K562 (cell line): ENCODE data around the gene NUP35. TPM values are rescaled to one million over a fixed set of nuclear protein-coding genes. Genes with fewer than 3 reads are reported as not detected.
A peak's percentile ranks its signal among the peaks of the same experiment; 100 is the strongest.
"Not testable (repeated sequence)": the region's sequence is repeated elsewhere in the genome, so short reads cannot be mapped to it uniquely, and the experiment has no call there.

ENCODE experiments used
- ATAC-seq: fragments of 200-7000 bp; cut with Tn5 transposase; 3 replicates; pipeline ENCODE4 v1.9.1; 2020; ENCODE audit warnings: moderate library complexity
- BruUV-seq: library from RNA; stranded (reverse); fragments of 400-500 nt; replicated peaks from 2 replicates; lab custom pipeline; 2021; lab: Mats Ljungman, UMichigan
- CTCF ChIA-PET: fragments of 300-600 bp; formaldehyde crosslinking; extraction: SDS; loops from one replicate; lab custom pipeline; 2021; ENCODE audit warnings: low intra/inter-chr PET ratio; lab: Yijun Ruan, JAX
- POLR2A ChIA-PET: fragments of 300-600, 350-650 bp; sonication (Branson Sonifier 250); formaldehyde crosslinking; extraction: SDS; loops from one replicate; lab custom pipeline; 2021; ENCODE audit warnings: antibody characterized with exemption, inconsistent platforms; lab: Yijun Ruan, JAX
- DNase-seq, 4 experiments: peaks; one replicate each; pipeline versions ENCODE4 v3.0.0 to v3.0.0-alpha.2; 2011 to 2018; ENCODE audit warnings: low spot score in 3 of 4, mixed read lengths in 3 of 4; ENCODE audit errors: extremely low read depth in 1 of 4
- FAIRE-seq: peaks from 2 replicates; lab custom pipeline; 2011; peaks lifted over from hg19 to GRCh38; lab: Jason Lieb, UNC
- H2AFZ ChIP-seq: 2 replicates; pipeline ENCODE4 v1.6.0; 2011; ENCODE audit warnings: low read depth, low read length, control low read depth, inconsistent platforms
- H3K27ac ChIP-seq: fragments of 200-600 bp; 3 replicates; pipeline ENCODE4 v1.8.0; 2011; ENCODE audit warnings: low read depth, mild to moderate bottlenecking, control low read depth, inconsistent platforms, low read length, moderate library complexity, mixed read lengths; ENCODE audit errors: extremely low read depth
- H3K27me3 ChIP-seq, 2 experiments: fragments of 300-600 bp in 1 of 2; 2 replicates in 1 of 2; 3 replicates in 1 of 2; pipeline versions ENCODE4 v1.6.0 to v1.8.0; 2011; ENCODE audit warnings: inconsistent platforms in 2 of 2, low read length in 2 of 2, mild to moderate bottlenecking in 1 of 2, mixed read lengths in 1 of 2, moderate library complexity in 1 of 2; ENCODE audit not compliant: control insufficient read depth in 2 of 2, insufficient read depth in 2 of 2
- H3K36me3 ChIP-seq: fragments of 300-600 bp; 3 replicates; pipeline ENCODE4 v1.8.0; 2011; ENCODE audit warnings: mild to moderate bottlenecking, low read length, inconsistent platforms; ENCODE audit not compliant: control insufficient read depth, insufficient read depth
- H3K4me1 ChIP-seq, 2 experiments: fragments of 200-600 bp in 1 of 2; replicated peaks in 1 of 2; 2 replicates in 1 of 2; 3 replicates in 1 of 2; pipeline versions ENCODE4 v1.5.1 to v1.8.0; 2011; ENCODE audit warnings: inconsistent platforms in 2 of 2, low read length in 2 of 2, mild to moderate bottlenecking in 1 of 2, mixed read lengths in 1 of 2, moderate library complexity in 1 of 2; ENCODE audit not compliant: control insufficient read depth in 2 of 2, insufficient read depth in 2 of 2
- H3K4me2 ChIP-seq: 2 replicates; pipeline ENCODE4 v1.6.1; 2011; ENCODE audit warnings: low read length, control low read depth, inconsistent platforms, mixed read lengths; ENCODE audit not compliant: insufficient read depth
- H3K4me3 ChIP-seq: fragments of 200-600 bp; sonication (generic), shearing (Covaris generic); 2 replicates; pipeline ENCODE4 v1.5.1; 2016; ENCODE audit warnings: control low read depth, inconsistent platforms
- H3K79me2 ChIP-seq: fragments of 200-600 bp; 3 replicates; pipeline ENCODE4 v1.8.0; 2011; ENCODE audit warnings: low read length, inconsistent platforms; ENCODE audit not compliant: control insufficient read depth, insufficient read depth
- H3K9ac ChIP-seq, 2 experiments: 2 replicates each; pipeline versions ENCODE4 v1.6.0 to v1.6.1; 2011; ENCODE audit warnings: low read depth in 2 of 2, low read length in 2 of 2, control low read depth in 1 of 2, inconsistent platforms in 1 of 2, mild to moderate bottlenecking in 1 of 2, mixed read lengths in 1 of 2; ENCODE audit not compliant: insufficient read depth in 1 of 2
- H3K9me1 ChIP-seq: one replicate; pipeline ENCODE4 v1.6.0; 2011; ENCODE audit warnings: inconsistent platforms, mild to moderate bottlenecking, low read length, moderate library complexity; ENCODE audit not compliant: control insufficient read depth, insufficient read depth
- H3K9me3 ChIP-seq: replicated peaks from 2 replicates; pipeline ENCODE4 v1.5.1; 2011; ENCODE audit warnings: low read depth, low read length, inconsistent platforms; ENCODE audit not compliant: control insufficient read depth, insufficient read depth
- H4K20me1 ChIP-seq: replicated peaks from 2 replicates; pipeline ENCODE4 v1.6.1; 2011; ENCODE audit warnings: low read length, inconsistent platforms, mixed read lengths; ENCODE audit not compliant: control insufficient read depth, insufficient read depth
- BCOR ChIP-seq: fragments of 450-650 bp; IDR thresholded peaks from 2 replicates; pipeline ENCODE4 v1.6.1; 2016
- CBFA2T3 ChIP-seq: fragments of 450-650 bp; IDR thresholded peaks from 2 replicates; pipeline ENCODE4 v1.6.1; 2017
- KDM1A ChIP-seq, 2 experiments: fragments of 450-650 bp; IDR thresholded peaks; 2 replicates each; pipeline ENCODE4 v1.6.1; 2016; ENCODE audit warnings: mild to moderate bottlenecking in 2 of 2
- LEF1 ChIP-seq: fragments of 450-650 bp; IDR thresholded peaks from 2 replicates; pipeline ENCODE4 v1.6.1; 2016; ENCODE audit warnings: mild to moderate bottlenecking
- POU5F1 ChIP-seq: fragments of 150-350 bp; IDR thresholded peaks from 2 replicates; pipeline ENCODE4 v1.6.1; 2014; ENCODE audit warnings: borderline replicate concordance, low read length, low read depth, mild to moderate bottlenecking; ENCODE audit not compliant: partially characterized antibody
- RBM25 ChIP-seq: fragments of 200-400 bp; formaldehyde crosslinking; IDR thresholded peaks from 2 replicates; pipeline ENCODE4 v1.6.1; 2018; ENCODE audit warnings: low read length, low read depth, moderate library complexity; ENCODE audit not compliant: severe bottlenecking
- SMARCA5 ChIP-seq: fragments of 450-650 bp; IDR thresholded peaks from 2 replicates; pipeline ENCODE4 v1.6.1; 2016
- ZNF146 ChIP-seq: IDR thresholded peaks from one replicate; pipeline ENCODE4 v1.6.1; 2018; ENCODE audit warnings: missing compliant biosample characterization; ENCODE audit not compliant: unreplicated experiment
- WGBS: fragments of 100-300 bp; shearing (Covaris generic); methylation state at CpG from one replicate; pipeline ENCODE4 v1.1.6; 2016; ENCODE audit warnings: low coverage, mixed read lengths; ENCODE audit not compliant: insufficient coverage; ENCODE audit errors: missing lambda C conversion rate; 5-methylcytosine and 5-hydroxymethylcytosine counted together
- in situ Hi-C: fragments of 300-500 bp; cut with MboI; formaldehyde crosslinking; loops from 4 replicates; pipeline ENCODE4 v1.15.0; 2018; ENCODE audit warnings: inconsistent platforms, mixed read lengths
- intact Hi-C: fragments of 100-400 bp; cut with micrococcal nuclease; formaldehyde crosslinking; loops from 2 replicates; pipeline ENCODE4 v1.14.2; 2022
- polyA plus RNA-seq, 8 experiments: library from polyadenylated mRNA; depleted of rRNA in 4 of 8; stranded (reverse) in 5 of 8; unstranded in 3 of 8; fragments of >200 nt; fragmentation: Nextera tagmentation in 2 of 8; fragmentation: Illumina TruSeq in 1 of 8; extraction: Ambion mirVana in 2 of 8; extraction: Trizol in 1 of 8; gene quantifications; 2 replicates each; pipeline versions ENCODE4 v1.2.1 to v1.2.3, GENCODE V29; 2011 to 2014; ENCODE audit warnings: inconsistent platforms in 1 of 8, missing spikeins in 1 of 8
- total RNA-seq, 7 experiments: library from RNA; depleted of rRNA in 6 of 7; stranded (reverse); fragments of >200 nt in 6 of 7; fragmentation: Illumina TruSeq in 2 of 7; extraction: Trizol in 2 of 7; gene quantifications; 2 replicates each; pipeline versions ENCODE4 v1.2.1 to v1.2.3, GENCODE V29; 2011 to 2021; ENCODE audit warnings: low replicate concordance in 1 of 7

The NUP35 gene
- total and polyA plus RNA-seq, 9 of the 15 experiments (the other 6 are each of a cell fraction or from before 2014, with no cell fraction given): 24.5 to 78.2 (median 51.1) TPM

GRCh38 chr2:183166210-183166609, 42.0 kb downstream of the NUP35 start:
- POLR2A ChIA-PET: no interaction called here

DNA sequence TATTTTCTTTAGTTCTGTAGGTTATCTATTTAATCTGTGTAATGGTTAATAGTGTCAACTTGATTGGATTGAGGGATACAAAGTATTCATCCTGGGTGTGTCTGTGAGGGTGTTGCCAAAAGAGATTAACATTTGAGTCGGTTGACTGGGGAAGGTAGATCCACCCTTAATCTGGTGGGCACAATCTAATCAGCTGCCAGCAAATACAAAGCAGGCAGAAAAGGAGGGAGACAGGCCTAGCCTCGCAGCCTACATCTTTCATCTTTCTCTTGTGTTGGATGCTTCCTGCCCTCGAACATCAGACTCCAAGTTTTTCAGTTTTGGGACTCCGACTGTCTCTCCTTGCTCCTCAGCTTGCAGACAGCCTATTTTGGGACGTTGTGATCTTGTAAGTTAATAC, 42.7 kb downstream of the NUP35 start:
- Histone ChIP-seq H3K36me3 (peaks cover 34% of the 10 kb centered on the region), H3K79me2 (peaks cover 21% of the 10 kb centered on the region; the same call in 2 of the 3 replicates)
- FAIRE-seq, H3K27ac ChIP-seq, BruUV-seq, H3K9me1 ChIP-seq, H4K20me1 ChIP-seq, DNase-seq, H3K4me2 ChIP-seq, H3K9ac ChIP-seq, H2AFZ ChIP-seq, H3K4me3 ChIP-seq, in situ Hi-C loops, H3K4me1 ChIP-seq, POLR2A ChIA-PET, ATAC-seq, CTCF ChIA-PET, H3K9me3 ChIP-seq, H3K27me3 ChIP-seq, intact Hi-C loops: not testable (repeated sequence)
- 0 out of 2 replicates have a peak, but pooled peaks have one; percentile 10 for TF ChIP-seq CBFA2T3
- 58% methylated on average over 5 of the region's 5 CpGs for WGBS

More at GRCh38 chr2:183166210-183166609, 42.0 kb downstream of the NUP35 start:
- CTCF ChIA-PET: no interaction called here
- intact Hi-C loops (no loop called here), in situ Hi-C loops (no loop called here)
- no peak overlapping the region for H3K4me3 ChIP-seq
- no TSS peak for BruUV-seq
- ATAC-seq (no peak), FAIRE-seq (no peak), DNase-seq (no peak)
- no peaks in the 10 kb centered on the region for H3K9me3 ChIP-seq
- WGBS: 89% methylated on average over 3 of the region's 3 CpGs
- no peak overlapping the region for H3K27ac ChIP-seq
- no peaks in the 10 kb centered on the region for H3K9me1 ChIP-seq
- no peaks in the 10 kb centered on the region for H3K27me3 ChIP-seq
- H3K79me2 ChIP-seq: peaks cover 21% of the 10 kb centered on the region; the same call in 2 of the 3 replicates
- peaks cover 41% of the 10 kb centered on the region for H3K36me3 ChIP-seq
- H4K20me1 ChIP-seq: no peaks in the 10 kb centered on the region
- H3K4me2 ChIP-seq: no peak overlapping the region
- no peak overlapping the region for H2AFZ ChIP-seq
- H3K9ac ChIP-seq: no peak overlapping the region
- TF ChIP-seq RBM25: peak; percentile 42
- peak in 1 of 2 experiments; percentile 62; a peak in 1 of 4 replicates for TF ChIP-seq KDM1A (IDR thresholded peaks at IDR 0.05)
- TF ChIP-seq ZNF146 (CRISPR knock-in tag): peak; percentile 98
- peak; percentile 73; the same call in 1 of the 2 replicates for TF ChIP-seq BCOR
- TF ChIP-seq LEF1: no peak
- TF ChIP-seq POU5F1: no peak
- TF ChIP-seq SMARCA5: 0 out of 2 replicates have a peak, but pooled peaks have one; percentile 19
- no peaks in the 10 kb centered on the region for H3K4me1 ChIP-seq
